ENCODE measurements around the gene WRAP73.

Gene WRAP73

GRCh38 chr1:3581296-3582036 lies 68.4 kb downstream of the WRAP73 start:
- H3K4me3 ChIP-seq (replicated peaks; ENCODE audit: low read depth, low read length), result no peak overlapping the region
- TF ChIP-seq CTCF (IDR thresholded peaks at IDR 0.05; ENCODE audit: low read length, missing control alignments), result no peak
- peak; percentile 30 for DNase-seq (ENCODE audit: low read depth)
